Occipital lobe (tissue), 2 donors: ENCODE measurements around the gene CNIH4. TPM values are rescaled to one million over a fixed set of nuclear protein-coding genes. Genes with fewer than 3 reads are reported as not detected.
"Not testable (repeated sequence)": the region's sequence is repeated elsewhere in the genome, so short reads cannot be mapped to it uniquely, and the experiment has no call there.

Source experiments
- DNase-seq: peaks from one replicate; lab custom pipeline; 2025; lab: John Stamatoyannopoulos, UW
- total RNA-seq: library from RNA; depleted of rRNA; stranded (reverse); fragments of >200 nt; gene quantifications from one replicate; pipeline ENCODE4 v1.2.3, GENCODE V29; 2014

The CNIH4 gene
- total RNA-seq, 1 donor from 2014 or later, result 34.2 TPM

DNA sequence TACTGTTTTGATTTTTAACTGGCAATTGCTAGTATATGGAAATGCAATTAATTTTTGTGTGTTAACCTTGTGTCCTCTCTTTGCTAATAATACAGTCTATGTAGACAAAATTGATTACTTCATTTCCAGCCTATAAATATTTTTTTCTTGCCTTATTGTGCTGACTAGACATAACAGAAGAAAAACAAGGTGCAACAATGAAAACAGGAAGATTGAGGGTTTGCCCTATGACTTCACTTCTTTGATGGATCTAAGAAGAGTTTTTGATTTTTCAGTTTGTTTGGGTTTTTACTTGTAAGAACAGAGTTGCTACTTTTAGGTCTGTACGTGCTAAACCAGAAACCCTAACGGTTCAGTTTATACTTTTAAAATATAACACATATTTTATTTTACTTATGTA lies 8.5 kb upstream of the CNIH4 start:
- no peak for DNase-seq

DNA sequence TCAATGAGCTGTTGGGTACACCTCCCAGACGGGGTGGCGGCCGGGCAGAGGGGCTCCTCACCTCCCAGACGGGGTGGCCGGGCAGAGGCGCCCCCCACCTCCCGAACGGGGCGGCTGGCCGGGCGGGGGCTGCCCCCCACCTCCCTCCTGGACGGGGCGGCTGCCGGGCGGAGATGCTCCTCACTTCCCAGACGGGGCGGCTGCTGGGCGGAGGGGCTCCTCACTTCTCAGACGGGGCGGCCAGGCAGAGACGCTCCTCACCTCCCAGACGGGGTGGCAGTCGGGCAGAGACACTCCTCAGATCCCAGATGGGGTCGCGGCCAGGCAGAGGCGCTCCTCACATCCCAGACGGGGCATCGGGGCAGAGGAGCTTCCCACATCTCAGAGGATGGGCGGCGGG lies 7.0 kb upstream of the CNIH4 start:
- not testable (repeated sequence) for DNase-seq

DNA sequence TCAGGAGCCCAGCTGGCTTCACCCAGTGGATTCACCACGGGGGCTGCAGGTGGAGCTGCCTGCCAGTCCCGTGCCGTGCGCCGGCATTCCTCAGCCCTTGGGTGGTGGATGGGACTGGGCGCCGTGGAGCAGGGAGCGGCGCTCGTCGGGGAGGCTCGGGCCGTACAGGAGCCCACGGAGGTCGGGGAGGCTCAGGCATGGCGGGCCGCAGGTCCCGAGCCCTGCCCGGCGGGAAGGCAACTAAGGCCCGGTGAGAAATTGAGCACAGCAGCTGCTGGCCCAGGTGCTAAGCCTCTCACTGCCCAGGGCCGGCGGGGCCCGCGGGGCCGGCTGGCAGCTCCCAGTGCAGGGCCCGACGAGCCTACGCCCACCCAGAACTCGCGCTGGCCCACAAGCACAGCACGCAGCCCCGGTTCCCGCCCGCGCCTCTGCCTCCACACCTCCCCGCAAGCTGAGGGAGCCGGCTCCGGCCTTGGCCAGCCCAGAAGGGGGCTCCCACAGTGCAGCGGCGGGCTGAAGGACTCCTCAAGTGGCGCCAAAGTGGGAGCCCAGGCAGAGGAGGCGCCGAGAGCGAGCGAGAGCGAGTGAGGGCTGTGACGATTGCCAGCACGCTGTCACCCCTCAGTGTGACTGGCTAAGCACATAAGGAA lies 4.1 kb upstream of the CNIH4 start:
- DNase-seq, result not testable (repeated sequence)

DNA sequence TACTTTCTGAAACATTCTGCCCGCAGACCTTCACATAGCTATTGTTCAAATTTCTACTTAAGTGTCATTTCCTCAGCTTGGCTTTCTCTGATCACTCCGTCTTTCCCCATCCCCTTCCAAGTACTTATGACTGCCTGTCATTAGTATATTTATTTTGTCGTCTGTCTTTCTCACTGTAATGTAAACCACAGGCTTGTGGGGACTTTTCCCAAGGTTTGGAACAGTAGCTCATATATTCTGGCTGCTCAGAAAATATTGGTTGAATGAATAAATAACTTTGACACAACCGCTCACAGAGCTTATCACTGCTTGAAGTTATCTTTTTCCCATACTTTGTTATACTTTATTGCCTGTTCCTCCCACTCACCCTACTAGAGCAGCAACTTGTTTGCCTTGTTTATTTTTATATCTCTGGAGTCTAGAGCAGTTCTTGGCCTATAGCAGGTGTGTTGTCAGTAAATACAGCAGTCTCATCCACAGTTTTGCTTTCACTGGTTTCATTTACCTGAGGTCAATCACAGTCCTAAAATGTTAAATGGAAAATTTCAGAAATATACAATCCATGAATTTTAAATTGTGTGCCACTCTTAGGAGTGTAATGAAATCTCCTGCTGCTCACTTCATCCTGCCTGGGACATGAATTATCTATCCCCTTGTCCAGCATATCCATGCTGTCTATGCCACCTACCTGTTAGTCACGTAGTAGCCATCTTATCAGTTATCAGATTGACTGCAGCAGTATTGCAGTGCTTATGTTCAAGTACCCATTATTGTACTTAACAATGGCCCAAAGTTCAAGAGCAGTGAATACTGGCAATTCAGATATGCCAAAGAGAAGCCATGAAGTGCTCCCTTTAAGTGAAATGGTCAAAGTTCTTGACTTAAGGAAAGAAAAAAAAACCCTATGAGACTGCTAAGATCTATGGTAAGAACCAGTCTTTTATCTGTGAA lies 2.4 kb upstream of the CNIH4 start:
- no peak for DNase-seq

DNA sequence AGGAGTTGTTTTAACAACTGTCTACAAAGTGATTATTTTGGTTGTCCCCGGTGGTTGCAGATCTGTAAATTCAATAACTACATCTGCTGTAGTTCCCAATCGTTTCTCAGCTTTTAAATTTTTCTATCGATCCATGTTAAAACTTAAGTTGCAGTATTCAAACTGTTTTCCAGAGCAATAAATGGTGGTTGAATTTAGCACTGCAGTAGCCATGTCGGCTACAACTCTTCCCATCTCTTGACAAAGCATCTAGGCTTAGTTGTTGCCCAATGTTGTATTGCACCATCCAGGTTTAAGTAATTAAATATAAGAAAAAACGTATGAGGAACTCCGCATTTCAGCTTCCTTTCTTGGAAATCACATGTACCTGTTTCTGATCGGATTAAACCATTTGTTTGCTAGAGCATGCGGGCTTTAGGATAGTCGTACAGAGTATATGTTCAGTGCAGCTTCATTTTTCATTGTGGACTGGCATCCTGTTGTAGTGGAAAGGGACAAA lies 996 bp downstream of the CNIH4 start:
- DNase-seq, result no peak

DNA sequence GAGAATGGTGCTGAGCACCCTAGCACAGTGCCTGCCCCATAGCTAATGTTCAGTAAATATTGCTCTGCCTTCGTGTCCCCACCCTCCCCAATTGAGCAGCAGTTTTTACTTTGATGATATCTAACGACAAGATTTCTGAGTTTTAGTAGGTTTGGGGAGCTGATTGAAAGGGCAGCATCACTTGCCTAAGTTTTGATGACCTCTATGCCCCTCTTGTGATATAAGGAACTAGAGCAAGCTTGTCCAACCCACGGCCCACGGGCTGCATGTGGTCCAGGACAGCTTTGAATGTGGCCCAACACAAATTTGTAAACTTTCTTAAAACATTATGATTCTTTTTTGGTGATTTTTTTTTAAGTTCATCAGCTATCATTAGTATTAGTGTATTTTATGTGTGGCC lies 1.6 kb downstream of the CNIH4 start:
- no peak for DNase-seq

DNA sequence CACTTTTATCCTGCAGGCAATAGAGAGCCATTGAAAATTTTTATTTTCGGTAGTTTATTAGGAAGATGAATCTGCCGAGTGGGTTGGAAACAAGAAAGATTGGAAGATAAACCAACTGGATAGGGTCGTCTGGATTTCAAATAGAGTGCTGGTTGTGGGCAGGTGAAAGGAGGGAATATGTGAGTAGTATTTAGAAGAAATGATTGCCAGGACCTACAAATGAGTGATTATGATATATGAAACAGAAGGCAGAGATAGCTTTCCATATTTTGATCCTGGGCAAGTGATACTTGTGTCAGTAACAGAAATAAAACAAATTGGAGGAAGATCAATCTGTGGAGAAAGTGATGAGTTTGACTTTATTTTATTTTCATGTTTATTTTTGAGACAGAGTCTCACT lies 2.5 kb downstream of the CNIH4 start:
- DNase-seq, result no peak

DNA sequence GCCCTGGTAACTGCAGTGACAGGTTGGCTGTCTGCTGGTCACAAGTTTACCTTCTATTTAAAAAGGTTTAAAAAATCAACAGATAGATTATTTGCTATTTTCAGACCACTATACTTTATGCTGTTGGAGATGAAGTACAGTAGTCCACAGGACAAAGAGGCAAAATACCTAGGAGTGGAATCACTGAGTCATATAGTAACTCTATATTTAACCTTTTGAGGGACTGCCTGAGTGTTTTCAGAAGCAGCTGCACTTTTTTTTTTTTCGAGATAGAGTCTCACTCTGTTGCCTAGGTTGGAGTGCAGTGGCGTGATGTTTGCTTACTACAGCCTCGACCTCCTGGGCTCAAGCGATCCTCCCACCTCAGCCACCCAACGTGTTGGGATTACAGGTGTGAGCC lies 11.7 kb downstream of the CNIH4 start:
- DNase-seq, result no peak

DNA sequence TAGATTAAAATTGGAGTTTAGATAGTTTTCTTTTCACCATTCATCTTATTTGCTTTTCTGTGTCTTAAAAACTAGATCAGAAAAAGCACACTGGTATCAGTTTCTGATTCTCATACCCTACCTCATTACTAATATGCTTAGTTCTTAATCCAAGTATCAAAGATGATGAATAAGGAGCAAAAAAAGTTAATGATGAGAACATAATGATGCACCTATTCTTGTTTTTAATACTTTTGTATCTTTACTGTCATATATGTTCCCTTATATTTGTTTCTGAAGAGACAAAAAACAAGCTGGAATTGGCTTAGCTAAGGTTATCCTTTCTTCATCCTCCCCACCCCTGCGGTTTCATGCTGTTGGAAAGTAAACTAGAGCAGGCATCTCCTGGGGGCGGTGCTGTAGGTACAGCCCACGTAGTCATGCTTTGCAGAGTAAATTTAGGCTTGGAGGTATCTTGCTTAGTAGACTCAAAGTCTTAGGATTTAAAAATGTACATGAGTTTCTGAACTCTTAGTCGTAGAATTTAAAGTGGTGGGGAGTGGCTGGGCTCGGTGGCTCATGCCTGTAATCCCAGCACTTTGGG lies 16.4 kb downstream of the CNIH4 start:
- no peak for DNase-seq

DNA sequence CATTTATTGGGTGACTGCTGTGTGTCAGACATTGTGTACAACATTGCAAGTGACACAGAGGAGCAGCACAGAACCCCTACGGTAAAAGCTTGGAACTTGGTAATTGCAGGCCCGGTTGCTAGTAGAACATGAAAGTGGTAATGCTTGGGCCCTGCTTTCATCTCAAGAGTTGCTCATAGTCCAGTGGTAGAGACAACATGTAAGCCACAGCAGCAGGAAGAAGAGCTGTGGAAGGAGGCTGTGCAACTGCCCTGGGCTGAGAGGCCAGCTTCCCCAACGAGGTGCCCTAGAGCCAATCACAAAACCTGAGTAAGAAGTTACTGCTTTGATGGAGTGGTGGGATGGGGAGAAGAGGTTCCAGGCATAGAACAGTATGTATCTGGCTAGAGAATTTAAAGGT lies 18.4 kb downstream of the CNIH4 start:
- DNase-seq, result no peak

DNA sequence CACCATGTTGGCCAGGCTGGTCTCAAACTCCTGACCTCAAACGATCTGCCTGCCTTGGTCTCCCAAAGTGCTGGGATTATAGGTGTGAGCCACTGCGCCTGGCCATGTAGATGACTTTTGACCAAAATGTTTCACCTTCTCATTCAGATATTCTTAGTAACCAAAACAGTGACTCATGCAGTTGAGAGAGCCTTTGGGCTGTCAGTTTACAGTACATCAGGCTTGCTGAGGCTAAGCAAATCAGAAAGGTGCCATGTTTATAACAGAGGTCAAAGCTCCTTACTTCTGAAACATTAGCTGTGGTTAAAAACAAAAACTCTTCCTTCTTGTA lies 21.0 kb downstream of the CNIH4 start:
- no peak for DNase-seq

DNA sequence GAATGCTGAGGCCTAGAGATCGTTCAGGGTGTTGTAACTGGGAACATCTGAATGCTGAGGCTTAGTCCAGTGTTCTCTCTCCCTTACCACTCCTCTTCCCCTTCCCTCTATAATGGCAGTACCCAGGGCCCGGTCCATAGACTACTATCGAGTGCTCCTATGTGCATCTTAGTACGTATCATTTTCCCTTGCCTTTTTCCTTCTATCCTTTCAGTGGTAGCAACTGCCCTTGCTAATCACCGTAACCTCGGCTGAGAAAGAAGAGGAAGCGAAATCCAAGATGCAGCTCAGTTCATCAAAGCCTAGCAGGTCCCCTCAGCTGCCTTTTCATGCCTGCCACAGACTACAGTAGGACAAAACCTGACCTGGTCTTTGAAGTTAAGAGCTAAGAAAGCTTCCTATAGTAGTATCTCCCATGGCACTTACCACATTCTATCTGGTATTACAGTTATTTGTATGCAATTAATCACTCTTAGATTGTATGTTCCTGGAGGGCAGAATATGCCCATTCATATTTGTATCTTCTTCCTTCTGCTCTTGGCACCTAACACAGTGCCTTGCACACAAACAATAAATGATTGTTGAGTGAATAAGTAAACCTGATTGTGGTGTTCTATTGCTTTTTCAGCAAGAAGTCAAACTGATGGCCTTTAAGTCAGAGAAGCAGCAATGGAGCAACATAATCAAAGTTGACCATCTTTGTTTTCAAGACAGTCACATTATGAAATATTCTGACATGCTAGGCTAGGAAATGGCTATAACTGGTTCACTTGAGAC lies 22.4 kb downstream of the CNIH4 start:
- DNase-seq, result no peak

DNA sequence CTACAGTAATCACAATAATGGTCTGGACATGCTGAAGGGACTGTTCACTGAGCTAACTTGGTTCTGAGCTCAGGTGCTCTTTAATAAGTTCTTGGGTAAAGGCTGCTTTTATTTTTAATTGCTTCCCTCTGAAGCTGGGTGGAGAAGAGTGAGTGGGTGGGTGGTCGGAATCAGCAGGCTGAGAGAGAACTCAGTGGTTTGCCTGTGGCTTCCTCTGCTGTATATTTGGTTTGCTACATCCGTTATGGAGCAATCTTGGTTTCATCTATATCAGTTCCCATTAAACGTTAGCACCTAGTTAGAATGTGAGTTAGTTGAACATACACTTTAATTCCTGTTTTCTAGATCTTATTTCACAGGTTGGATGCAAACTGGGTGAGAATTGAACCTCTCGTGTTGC lies 23.3 kb downstream of the CNIH4 start:
- DNase-seq, result no peak

DNA sequence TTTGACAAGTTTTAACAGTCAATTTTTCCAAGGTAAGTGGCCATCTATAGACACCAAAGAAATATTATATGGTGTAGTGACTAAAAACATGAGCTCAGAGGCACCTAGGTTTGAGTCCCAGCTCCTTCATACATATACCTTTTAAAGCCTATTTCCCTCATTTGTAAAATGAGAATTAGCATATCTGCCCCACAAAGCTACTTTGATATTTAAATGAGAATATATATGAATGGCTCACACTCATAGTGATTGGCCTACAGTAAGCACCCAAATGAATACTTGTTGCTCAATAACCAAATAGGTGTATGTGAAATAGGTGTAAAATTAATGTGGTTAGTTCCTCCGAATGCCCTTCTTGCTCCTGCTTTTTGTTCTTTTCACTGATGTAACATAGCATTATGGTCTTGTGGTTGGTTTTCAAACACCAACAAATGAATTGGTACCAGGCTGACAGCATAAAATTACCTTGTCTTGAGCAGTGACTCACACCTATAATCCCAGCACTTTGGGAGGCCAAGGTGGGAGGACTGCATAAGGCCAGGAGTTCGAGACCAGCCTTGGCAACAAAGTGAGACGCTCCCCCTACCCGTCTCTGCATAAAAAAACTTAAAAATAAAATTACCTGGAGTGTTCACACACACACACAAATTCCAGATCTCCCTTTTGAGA lies 25.3 kb downstream of the CNIH4 start:
- no peak for DNase-seq

DNA sequence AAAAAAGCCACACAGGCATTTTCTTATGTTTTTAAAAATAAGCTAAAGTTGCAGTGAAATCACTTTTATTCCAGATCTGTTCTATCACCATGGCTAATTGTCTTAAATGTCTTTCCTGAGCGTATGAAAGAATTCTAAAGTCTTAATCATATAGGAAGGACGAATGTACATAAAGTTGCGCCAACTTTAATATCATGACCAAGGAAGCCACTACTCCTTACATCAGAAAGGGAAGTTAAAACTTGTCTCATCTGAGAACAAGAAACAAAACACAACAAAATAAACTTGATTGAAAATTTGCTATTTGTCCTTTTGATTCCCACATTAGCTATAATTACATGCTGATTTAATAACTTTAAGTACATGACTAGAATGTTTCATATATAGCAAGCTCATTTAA lies 26.5 kb downstream of the CNIH4 start:
- no peak for DNase-seq

DNA sequence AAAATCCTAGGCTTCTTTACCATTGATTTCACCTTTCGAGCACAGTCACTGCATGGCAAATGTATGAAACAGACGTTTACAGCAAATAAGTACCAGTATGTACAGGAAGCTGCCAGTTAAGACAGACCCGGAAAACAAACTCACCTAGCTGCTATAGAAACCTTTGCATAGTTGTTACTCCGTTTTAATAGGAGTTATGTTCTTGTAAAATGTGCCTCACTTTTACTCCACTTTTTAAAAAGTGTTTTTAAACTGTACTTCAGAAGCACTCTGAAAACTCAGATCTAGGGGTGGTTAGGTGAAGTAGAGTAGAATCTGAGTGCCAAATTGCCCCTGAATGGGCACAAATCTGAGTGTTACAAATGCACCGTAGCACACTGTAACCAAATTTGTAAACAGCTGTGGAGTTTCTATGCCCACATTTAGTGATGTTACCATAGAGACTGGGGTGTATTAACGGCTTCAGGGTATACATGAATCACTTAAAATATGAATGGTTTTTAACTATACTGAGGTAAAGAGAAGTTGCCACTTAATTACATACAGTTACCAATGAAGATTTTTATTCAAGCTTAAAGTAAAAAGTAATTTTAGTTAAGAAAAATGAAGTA lies 30.7 kb downstream of the CNIH4 start:
- no peak for DNase-seq

DNA sequence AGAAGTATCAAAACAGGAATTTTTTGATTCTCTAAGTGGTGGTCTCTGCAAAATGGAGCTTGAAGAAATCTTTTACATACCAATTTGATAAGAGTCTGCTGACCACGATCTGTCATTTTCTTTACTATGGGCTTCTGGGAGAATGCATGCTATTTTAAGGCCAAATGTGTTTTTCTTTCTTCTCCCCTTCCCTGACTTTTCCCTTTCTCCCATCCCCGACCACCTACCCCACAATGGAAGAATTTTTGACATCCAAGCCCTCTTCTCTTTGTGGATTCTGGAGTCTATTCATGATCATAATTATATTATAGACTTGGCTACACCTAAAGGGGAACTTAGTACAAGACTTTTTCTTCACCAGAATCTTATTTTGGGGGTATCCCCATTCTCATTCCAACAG lies 31.3 kb downstream of the CNIH4 start:
- DNase-seq, result no peak

DNA sequence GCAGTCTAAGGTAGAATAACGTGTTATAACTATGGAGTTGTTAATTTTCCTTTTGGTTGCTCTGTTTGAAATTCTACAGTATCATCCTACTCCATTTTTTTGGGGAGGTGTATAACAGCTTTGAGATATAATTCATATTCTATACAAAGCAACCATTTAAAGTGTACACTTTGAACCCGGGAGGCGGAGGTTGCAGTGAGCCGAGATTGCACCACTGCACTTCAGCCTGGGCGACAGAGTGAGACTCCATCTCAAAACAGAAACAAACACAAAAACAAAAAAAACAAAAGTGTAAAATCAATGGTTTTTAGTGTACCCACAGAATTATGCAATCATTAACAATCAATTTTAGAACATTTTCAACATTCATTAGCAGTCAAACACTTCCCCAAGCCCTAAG lies 33.8 kb downstream of the CNIH4 start:
- DNase-seq, result no peak

DNA sequence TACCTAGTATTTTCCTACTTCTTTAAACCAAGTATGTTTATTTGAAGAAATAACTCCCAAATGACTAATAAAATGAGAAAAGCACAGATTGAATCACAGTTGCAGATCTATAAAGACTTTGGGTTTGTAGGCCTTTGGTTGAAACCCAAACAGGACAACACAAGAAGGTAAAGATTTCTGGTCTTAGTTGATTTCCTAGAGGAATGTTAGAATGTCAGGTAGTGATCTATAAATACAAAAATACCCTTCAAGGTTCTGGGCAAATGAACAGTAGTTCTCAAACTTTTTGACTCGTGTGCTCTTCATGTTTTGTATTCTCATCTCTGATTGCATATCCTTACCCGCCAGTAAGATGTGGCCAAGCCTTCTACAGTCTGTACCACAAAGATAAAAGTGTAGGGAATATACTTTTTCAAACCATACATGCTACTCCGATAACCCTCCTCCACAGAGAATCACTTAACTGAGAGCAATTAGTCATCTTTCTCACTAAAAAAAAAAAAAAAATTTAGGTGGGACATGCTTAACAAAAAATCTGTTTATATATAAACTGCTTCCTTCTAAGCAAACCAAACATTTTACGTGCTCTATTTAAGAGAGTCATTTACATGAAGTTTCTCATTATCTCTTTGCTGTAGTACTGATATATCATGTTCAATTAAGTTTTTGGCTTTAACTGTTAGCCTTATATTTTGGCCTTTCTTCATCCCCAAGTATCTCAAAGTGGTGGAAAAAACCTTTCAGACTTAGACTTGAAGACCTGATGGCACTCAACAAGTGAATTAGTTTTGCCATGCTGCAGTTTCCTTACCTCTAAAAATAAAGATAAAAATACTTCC lies 36.0 kb downstream of the CNIH4 start:
- DNase-seq, result no peak

DNA sequence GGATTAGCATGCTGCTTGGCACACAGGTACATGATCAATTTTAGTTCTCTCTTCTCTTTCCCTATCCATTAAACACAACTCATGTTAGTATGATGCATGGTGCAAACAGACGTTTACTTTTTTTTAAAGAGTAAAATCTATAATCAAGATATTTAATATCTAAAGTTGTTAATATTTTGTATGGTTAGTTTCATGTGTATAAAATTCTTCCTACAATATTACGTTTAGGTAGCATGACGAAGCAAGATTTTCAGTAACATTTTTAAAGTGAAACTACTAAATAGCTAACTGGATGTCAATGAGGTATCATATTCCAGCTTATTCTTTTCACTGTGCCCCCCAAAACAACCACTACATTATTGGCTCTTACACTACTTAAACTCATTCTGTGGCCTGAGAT lies 36.6 kb downstream of the CNIH4 start:
- no peak for DNase-seq
